Activated T-cell treated with anti-CD3 and anti-CD28 coated beads, Interleukin-2, amount 50 U/mL, for 24 hours (primary cell): ENCODE results near the gene NPTX1.

Experiments used
- DNase-seq: peaks from one replicate; pipeline ENCODE4 v3.0.0-alpha.2; 2020
- H3K27ac Mint-ChIP-seq: 2 replicates; pipeline ENCODE4 v1.8.0; 2020; ENCODE audit warnings: mild to moderate bottlenecking, mixed read lengths
- H3K27me3 Mint-ChIP-seq: 2 replicates; pipeline ENCODE4 v1.8.0; 2020; ENCODE audit warnings: mixed read lengths
- H3K36me3 Mint-ChIP-seq: 2 replicates; pipeline ENCODE4 v1.8.0; 2020; ENCODE audit warnings: low read depth, mixed read lengths
- H3K4me1 Mint-ChIP-seq: 2 replicates; pipeline ENCODE4 v1.8.0; 2020; ENCODE audit warnings: low read depth, mixed read lengths
- H3K4me3 Mint-ChIP-seq: 2 replicates; pipeline ENCODE4 v1.8.0; 2020; ENCODE audit warnings: mild to moderate bottlenecking, moderate library complexity, mixed read lengths
- H3K9me3 Mint-ChIP-seq: 2 replicates; pipeline ENCODE4 v1.8.0; 2020; ENCODE audit warnings: mixed read lengths

NPTX1 gene

GRCh38 chr17:80427366-80428282, 48.8 kb downstream of the NPTX1 start:
- Mint-ChIP-seq H3K27ac (no peak overlapping the region), H3K4me3 (no peak overlapping the region), H3K27me3 (peaks cover 4% of the 10 kb centered on the region), H3K9me3 (no peaks in the 10 kb centered on the region), H3K36me3 (no peaks in the 10 kb centered on the region), H3K4me1 (peaks cover 14% of the 10 kb centered on the region)
- no peak for DNase-seq

DNA sequence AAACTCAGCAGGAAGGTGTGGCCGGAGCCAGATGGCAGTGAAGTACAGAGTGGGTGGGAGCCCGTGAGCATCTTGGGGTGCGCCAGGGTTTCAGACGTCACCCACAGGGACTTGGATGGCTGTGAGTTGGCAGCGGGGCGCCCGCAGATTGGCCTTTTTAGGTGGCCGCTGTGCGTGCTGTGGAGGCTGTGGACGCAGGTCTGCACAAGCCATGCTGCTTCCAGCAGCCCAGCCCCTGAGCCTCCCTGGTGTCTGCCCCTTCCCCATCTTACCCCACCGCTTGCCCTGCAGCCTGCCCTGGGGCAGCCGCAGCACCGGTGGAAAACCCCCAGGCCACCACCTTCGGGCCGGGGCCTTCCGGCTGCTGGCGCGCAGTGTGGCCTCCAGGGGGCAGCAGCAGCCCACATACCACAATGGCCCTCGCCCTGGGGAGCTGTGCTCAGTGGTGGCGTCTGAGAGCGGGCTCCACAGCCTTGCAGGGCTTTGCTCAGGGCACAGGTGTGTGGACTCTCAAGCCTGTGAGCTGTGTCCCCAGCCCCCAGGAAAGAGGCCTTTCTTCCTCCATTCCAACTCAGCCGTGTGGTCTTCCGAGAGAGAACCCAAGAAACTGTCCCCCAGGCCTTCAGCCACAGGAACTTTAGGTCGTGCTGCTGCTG, 49.6 kb downstream of the NPTX1 start:
- H3K27ac Mint-ChIP-seq, result no peak overlapping the region
- H3K4me3 Mint-ChIP-seq, result no peak overlapping the region
- H3K4me1 Mint-ChIP-seq, result peaks cover 14% of the 10 kb centered on the region
- peak; percentile 94 for DNase-seq
- H3K9me3 Mint-ChIP-seq, result no peaks in the 10 kb centered on the region
- peaks cover 4% of the 10 kb centered on the region for H3K27me3 Mint-ChIP-seq
- H3K36me3 Mint-ChIP-seq, result no peaks in the 10 kb centered on the region

DNA sequence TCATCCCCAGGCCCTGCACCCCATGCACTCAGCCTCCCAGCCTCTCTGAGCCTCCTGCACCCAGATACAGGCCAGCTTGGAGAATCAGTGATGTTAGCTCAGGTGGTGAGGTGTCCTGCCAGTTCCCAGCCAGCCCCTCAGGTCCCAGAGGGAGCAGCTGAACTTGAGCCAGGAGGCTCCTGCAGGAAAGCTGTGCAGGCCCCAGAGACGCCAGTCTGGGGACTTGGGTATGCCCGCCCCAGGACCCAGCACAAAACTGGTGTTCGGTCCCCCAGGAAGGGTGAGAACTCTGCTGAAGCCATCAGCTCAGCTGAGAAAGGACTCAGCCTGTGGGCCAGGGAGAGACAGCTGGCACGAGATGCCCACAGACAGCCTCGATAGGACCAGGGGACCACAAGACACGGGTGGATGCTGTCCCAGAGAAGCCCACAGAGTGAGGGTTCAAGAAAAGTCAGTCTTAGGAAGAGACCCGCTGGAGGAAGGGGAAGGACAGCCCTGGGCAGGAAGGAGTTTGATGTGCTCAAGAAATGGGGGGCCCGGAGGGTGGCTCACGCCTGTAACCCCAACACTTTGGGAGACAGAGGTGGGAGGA, 50.5 kb downstream of the NPTX1 start:
- Mint-ChIP-seq H3K4me3 (no peak overlapping the region), H3K4me1 (peaks cover 14% of the 10 kb centered on the region), H3K27me3 (peaks cover 4% of the 10 kb centered on the region), H3K9me3 (no peaks in the 10 kb centered on the region), H3K27ac (no peak overlapping the region), H3K36me3 (no peaks in the 10 kb centered on the region)
- DNase-seq, result no peak

- Mint-ChIP-seq H3K4me3 (no peak overlapping the region), H3K27ac (no peak overlapping the region), H3K27me3 (peaks cover 4% of the 10 kb centered on the region), H3K4me1 (peaks cover 14% of the 10 kb centered on the region), H3K36me3 (no peaks in the 10 kb centered on the region), H3K9me3 (no peaks in the 10 kb centered on the region)
- DNase-seq, result no peak
Observed at GRCh38 chr17:80424878-80425765, 51.3 kb downstream of the NPTX1 start.

DNA sequence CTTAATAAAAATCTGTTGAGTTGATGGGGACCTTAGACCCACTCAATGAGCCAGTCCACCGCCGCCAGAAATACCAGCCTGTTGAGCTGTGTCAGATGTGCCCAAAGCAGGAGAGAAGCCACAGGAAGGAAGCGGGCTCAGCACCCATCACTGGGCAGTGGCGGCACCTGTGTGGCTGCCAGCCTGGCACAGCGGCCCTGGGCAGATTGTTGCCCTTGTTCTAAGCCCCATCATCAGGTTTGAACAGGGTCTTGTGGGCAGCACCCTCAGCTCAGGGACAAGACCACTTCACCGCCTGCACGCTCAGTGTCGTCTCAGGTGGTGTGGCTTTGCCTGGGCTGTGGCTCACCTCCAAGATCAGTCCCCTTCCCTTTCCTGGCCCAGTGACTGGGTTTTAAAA, 52.1 kb downstream of the NPTX1 start:
- peaks cover 14% of the 10 kb centered on the region for H3K4me1 Mint-ChIP-seq
- DNase-seq, result no peak
- H3K27ac Mint-ChIP-seq, result no peak overlapping the region
- H3K4me3 Mint-ChIP-seq, result no peak overlapping the region
- H3K27me3 Mint-ChIP-seq, result peaks cover 4% of the 10 kb centered on the region
- no peaks in the 10 kb centered on the region for H3K9me3 Mint-ChIP-seq
- H3K36me3 Mint-ChIP-seq, result peaks cover 4% of the 10 kb centered on the region

DNA sequence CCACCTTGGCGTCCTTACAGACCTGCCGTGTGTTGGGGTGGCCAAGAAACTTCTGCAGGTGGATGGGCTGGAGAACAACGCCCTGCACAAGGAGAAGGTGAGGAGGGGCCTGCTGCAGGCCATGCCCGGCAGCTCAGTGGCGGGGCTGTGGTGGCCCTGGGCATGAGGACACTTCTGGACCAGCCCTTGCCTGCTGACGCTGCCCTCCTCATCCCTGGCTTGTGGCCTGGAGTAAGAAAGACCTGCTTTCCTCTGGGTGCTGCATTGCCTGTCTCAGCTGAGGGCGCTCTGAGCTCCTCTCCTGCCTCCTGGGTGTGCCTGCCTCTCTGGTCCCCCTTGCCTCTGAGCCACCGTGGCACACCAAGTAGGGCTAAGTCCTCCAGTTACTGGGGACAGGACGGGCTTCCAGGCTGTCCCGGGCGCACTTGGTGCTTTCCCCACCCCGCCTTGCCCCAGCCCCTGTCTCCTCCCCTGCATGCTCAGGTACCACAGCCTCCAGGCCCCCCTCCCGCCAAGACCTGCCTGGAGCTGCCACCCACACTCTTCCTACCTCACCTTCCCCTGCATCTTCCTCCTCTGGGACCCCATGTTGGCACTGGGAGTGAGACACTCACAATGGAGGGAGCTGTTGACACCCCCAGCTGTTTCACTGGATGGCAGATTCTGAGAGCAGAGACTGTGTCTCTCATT, 52.7 kb downstream of the NPTX1 start:
- Mint-ChIP-seq H3K27me3 (peaks cover 4% of the 10 kb centered on the region), H3K36me3 (peaks cover 4% of the 10 kb centered on the region), H3K9me3 (no peaks in the 10 kb centered on the region), H3K4me1 (peaks cover 14% of the 10 kb centered on the region), H3K27ac (peak overlapping the region; percentile 10), H3K4me3 (no peak overlapping the region)
- DNase-seq, result no peak

GRCh38 chr17:80422981-80423380, 53.4 kb downstream of the NPTX1 start:
- Mint-ChIP-seq H3K27ac (no peak overlapping the region), H3K27me3 (peaks cover 4% of the 10 kb centered on the region), H3K4me1 (peaks cover 17% of the 10 kb centered on the region), H3K36me3 (peaks cover 10% of the 10 kb centered on the region), H3K4me3 (no peak overlapping the region), H3K9me3 (no peaks in the 10 kb centered on the region)
- DNase-seq, result no peak

GRCh38 chr17:80422276-80422675, 54.1 kb downstream of the NPTX1 start:
- no peaks in the 10 kb centered on the region for H3K9me3 Mint-ChIP-seq
- no peak for DNase-seq
- H3K27ac Mint-ChIP-seq, result no peak overlapping the region
- peaks cover 4% of the 10 kb centered on the region for H3K27me3 Mint-ChIP-seq
- H3K4me3 Mint-ChIP-seq, result no peak overlapping the region
- peaks cover 19% of the 10 kb centered on the region for H3K4me1 Mint-ChIP-seq
- H3K36me3 Mint-ChIP-seq, result peaks cover 15% of the 10 kb centered on the region

GRCh38 chr17:80421381-80422090, 54.9 kb downstream of the NPTX1 start:
- no peak overlapping the region for H3K4me3 Mint-ChIP-seq
- H3K9me3 Mint-ChIP-seq, result no peaks in the 10 kb centered on the region
- peaks cover 4% of the 10 kb centered on the region for H3K27me3 Mint-ChIP-seq
- H3K27ac Mint-ChIP-seq, result no peak overlapping the region
- H3K4me1 Mint-ChIP-seq, result peaks cover 17% of the 10 kb centered on the region
- DNase-seq, result no peak
- H3K36me3 Mint-ChIP-seq, result peaks cover 19% of the 10 kb centered on the region

GRCh38 chr17:80419255-80419654, 57.2 kb downstream of the NPTX1 start:
- Mint-ChIP-seq H3K36me3 (peaks cover 24% of the 10 kb centered on the region), H3K9me3 (no peaks in the 10 kb centered on the region), H3K27ac (no peak overlapping the region), H3K4me1 (peaks cover 25% of the 10 kb centered on the region), H3K27me3 (peaks cover 4% of the 10 kb centered on the region), H3K4me3 (no peak overlapping the region)
- DNase-seq, result no peak

DNA sequence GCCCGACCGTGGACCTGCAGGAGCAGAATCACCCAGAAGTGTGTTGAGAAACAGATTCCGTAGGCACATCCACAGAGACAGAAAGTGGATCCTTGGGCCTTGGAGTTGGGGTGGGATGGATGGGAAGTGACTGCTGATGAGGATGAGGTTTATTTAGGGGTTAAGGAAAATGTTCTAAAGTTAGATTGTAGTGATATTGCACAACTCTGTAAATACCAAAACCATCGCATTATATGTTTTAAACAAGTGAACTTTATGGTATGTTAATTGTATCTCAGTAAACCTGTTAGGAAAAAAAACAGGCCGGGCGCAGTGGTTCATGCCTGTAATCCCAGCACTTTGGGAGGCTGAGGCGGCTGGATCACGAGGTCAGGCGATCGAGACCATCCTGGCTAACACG, 57.8 kb downstream of the NPTX1 start:
- Mint-ChIP-seq H3K4me3 (no peak overlapping the region), H3K27ac (no peak overlapping the region), H3K4me1 (peaks cover 26% of the 10 kb centered on the region), H3K36me3 (peaks cover 24% of the 10 kb centered on the region), H3K9me3 (no peaks in the 10 kb centered on the region), H3K27me3 (peaks cover 10% of the 10 kb centered on the region)
- no peak for DNase-seq
